H1 (cell line): Measurements from ENCODE around the gene KCNH4. TPM values are rescaled to one million over a fixed set of nuclear protein-coding genes. Genes with fewer than 3 reads are reported as not detected.

ENCODE experiments used
- EZH2 ChIP-seq: fragments of 200-600 bp; sonication (generic); IDR thresholded peaks from 2 replicates; pipeline ENCODE4 v1.7.1; 2012; ENCODE audit warnings: low read depth, mild to moderate bottlenecking, moderate library complexity, low read length, inconsistent platforms; ENCODE audit not compliant: severe bottlenecking
- POLR2AphosphoS5 ChIP-seq: IDR thresholded peaks from 2 replicates; pipeline ENCODE4 v1.6.1; 2011; ENCODE audit warnings: low read depth, low read length
- RAD21 ChIP-seq, 2 experiments: IDR thresholded peaks in 1 of 2; conservative IDR thresholded peaks in 1 of 2; 2 replicates each; pipeline ENCODE4 v1.6.1; 2011; ENCODE audit warnings: low read depth in 2 of 2, low read length in 2 of 2, improper control_type of control experiment in 1 of 2, inconsistent platforms in 1 of 2, mild to moderate bottlenecking in 1 of 2, moderate library complexity in 1 of 2
- SUZ12 ChIP-seq: fragments of 200-600 bp; sonication (generic); IDR thresholded peaks from 2 replicates; pipeline ENCODE4 v1.6.1; 2012; ENCODE audit warnings: mild to moderate bottlenecking, inconsistent platforms, low read length, moderate library complexity, mixed read lengths
- polyA plus RNA-seq, 7 experiments: library from polyadenylated mRNA; depleted of rRNA in 3 of 7; stranded (reverse) in 5 of 7; unstranded in 2 of 7; fragments of >200 nt in 5 of 7; fragments of 200-250 nt in 2 of 7; gene quantifications; 1 replicate in 5 of 7; 2 replicates in 1 of 7; 4 replicates in 1 of 7; pipeline versions ENCODE4 v1.2.1 to v1.2.3, GENCODE V29; 2011 to 2013; ENCODE audit warnings: missing spikeins in 2 of 7, mixed read lengths in 2 of 7
- total RNA-seq: library from RNA; stranded (reverse); fragmentation: NEBNext Ultra II Directional; extraction: Animal tissue kit (Norgen Biotek cat#: 25700); gene quantifications from 2 replicates; pipeline ENCODE4 v1.2.1, GENCODE V29; 2021
- TF ChIP-seq, protein P1 (sequence below): IDR thresholded peaks from 2 replicates; pipeline ENCODE4 v1.6.1; 2012; ENCODE audit warnings: low read length, inconsistent platforms

Gene KCNH4
- total and polyA plus RNA-seq, 2 of the 8 experiments (the other 6 are each of a cell fraction or from before 2014, with no cell fraction given): 0.44 to 0.47 TPM

- TF ChIP-seq POLR2AphosphoS5 (no peak), SUZ12 (no peak), EZH2 (no peak), RAD21 (IDR thresholded peaks at IDR 0.05 in 1 of 2, conservative IDR thresholded peaks at IDR 0.05 in 1 of 2; ENCODE audit: low read depth in 2 of 2, low read length in 2 of 2) (no peak)
- TF ChIP-seq, protein P1, sequence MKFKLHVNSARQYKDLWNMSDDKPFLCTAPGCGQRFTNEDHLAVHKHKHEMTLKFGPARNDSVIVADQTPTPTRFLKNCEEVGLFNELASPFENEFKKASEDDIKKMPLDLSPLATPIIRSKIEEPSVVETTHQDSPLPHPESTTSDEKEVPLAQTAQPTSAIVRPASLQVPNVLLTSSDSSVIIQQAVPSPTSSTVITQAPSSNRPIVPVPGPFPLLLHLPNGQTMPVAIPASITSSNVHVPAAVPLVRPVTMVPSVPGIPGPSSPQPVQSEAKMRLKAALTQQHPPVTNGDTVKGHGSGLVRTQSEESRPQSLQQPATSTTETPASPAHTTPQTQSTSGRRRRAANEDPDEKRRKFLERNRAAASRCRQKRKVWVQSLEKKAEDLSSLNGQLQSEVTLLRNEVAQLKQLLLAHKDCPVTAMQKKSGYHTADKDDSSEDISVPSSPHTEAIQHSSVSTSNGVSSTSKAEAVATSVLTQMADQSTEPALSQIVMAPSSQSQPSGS: no peak
Measured at GRCh38 chr17:42230225-42230624, 49.3 kb upstream of the KCNH4 start (continued).
